CD4-positive, alpha-beta T cell (primary cell): Measurements from ENCODE around the gene LAMTOR4. TPM values are rescaled to one million over a fixed set of nuclear protein-coding genes. Genes with fewer than 3 reads are reported as not detected.
A peak's percentile ranks its signal among the peaks of the same experiment; 100 is the strongest.
"Not testable (repeated sequence)": the region's sequence is repeated elsewhere in the genome, so short reads cannot be mapped to it uniquely, and the experiment has no call there.

Experiments used
- ATAC-seq: fragments of 200-7000 bp; cut with Tn5 transposase; one replicate; pipeline ENCODE4 v1.10.0; 2022; ENCODE audit warnings: mild to moderate bottlenecking; ENCODE audit not compliant: poor library complexity
- CTCF ChIA-PET: fragments of 350-600 bp; sonication (Branson Sonifier 250); formaldehyde crosslinking; loops from one replicate; lab custom pipeline; 2021; ENCODE audit warnings: antibody characterized with exemption, inconsistent platforms; lab: Charles Lee
- POLR2A ChIA-PET: fragments of 350-600 bp; sonication (Branson Sonifier 250); formaldehyde crosslinking; loops from one replicate; lab custom pipeline; 2021; ENCODE audit warnings: antibody characterized with exemption, inconsistent platforms; lab: Charles Lee
- DNase-seq, 14 experiments: peaks; one replicate each; pipeline ENCODE4 v3.0.0-alpha.2; 2013 to 2020; ENCODE audit warnings: mixed read lengths in 2 of 14
- H3K27ac ChIP-seq, 2 donors: one replicate each; pipeline versions ENCODE4 v1.5.1 to v1.7.0; 2013; ENCODE audit warnings: low read length in 2 of 2, low read depth in 1 of 2, mild to moderate bottlenecking in 1 of 2
- H3K27me3 ChIP-seq, 2 experiments: 1 replicate in 1 of 2; 2 replicates in 1 of 2; pipeline versions ENCODE4 v1.6.1 to v1.7.0; 2013; ENCODE audit warnings: low read length in 2 of 2, control low read depth in 1 of 2, mild to moderate bottlenecking in 1 of 2, moderate library complexity in 1 of 2; ENCODE audit not compliant: insufficient read depth in 2 of 2, control insufficient read depth in 1 of 2
- H3K36me3 ChIP-seq: one replicate; pipeline ENCODE4 v1.6.1; 2013; ENCODE audit warnings: low read length, control low read depth; ENCODE audit not compliant: insufficient read depth
- H3K4me1 ChIP-seq: one replicate; pipeline ENCODE4 v1.6.1; 2013; ENCODE audit warnings: low read length, control low read depth; ENCODE audit not compliant: insufficient read depth
- H3K4me3 ChIP-seq: one replicate; pipeline ENCODE4 v1.5.1; 2013; ENCODE audit warnings: mild to moderate bottlenecking, low read length, moderate library complexity
- H3K9me3 ChIP-seq, 2 experiments: 1 replicate in 1 of 2; 2 replicates in 1 of 2; pipeline versions ENCODE4 v1.6.1 to v1.7.0; 2013; ENCODE audit warnings: low read length in 2 of 2, mild to moderate bottlenecking in 2 of 2, control low read depth in 1 of 2, moderate library complexity in 1 of 2; ENCODE audit not compliant: control insufficient read depth in 1 of 2, insufficient read depth in 1 of 2
- H3K27ac Mint-ChIP-seq: one replicate; pipeline ENCODE4 v1.8.0; 2020; ENCODE audit warnings: mixed read lengths
- H3K27me3 Mint-ChIP-seq: one replicate; pipeline ENCODE4 v1.8.0; 2021; ENCODE audit warnings: mixed read lengths
- H3K36me3 Mint-ChIP-seq: one replicate; pipeline ENCODE4 v1.8.0; 2021; ENCODE audit warnings: low read depth, mixed read lengths
- H3K4me1 Mint-ChIP-seq: one replicate; pipeline ENCODE4 v1.8.0; 2021; ENCODE audit warnings: low read depth, mixed read lengths
- H3K4me3 Mint-ChIP-seq: one replicate; pipeline ENCODE4 v1.8.0; 2020; ENCODE audit warnings: mild to moderate bottlenecking, mixed read lengths
- H3K9me3 Mint-ChIP-seq: one replicate; pipeline ENCODE4 v1.8.0; 2020; ENCODE audit warnings: mixed read lengths
- CTCF ChIP-seq: fragments of 200-600 bp; IDR thresholded peaks from one replicate; pipeline ENCODE4 v1.8.0; 2022; ENCODE audit warnings: antibody characterized with exemption, mild to moderate bottlenecking
- intact Hi-C, 2 experiments: fragments of 100-400 bp; cut with DNase I in 1 of 2; cut with micrococcal nuclease in 1 of 2; formaldehyde crosslinking; loops; one replicate each; pipeline versions ENCODE4 v1.15.1 to v1.9.0; 2023 to 2025; cut with DNase I, micrococcal nuclease
- total RNA-seq, 174 experiments: library from RNA in 2 of 174; stranded (reverse) in 2 of 174; gene quantifications; one replicate each; pipeline ENCODE4 v1.2.3 and lab custom pipeline; 2021 to 2026

LAMTOR4 gene
- total RNA-seq, 2 experiments from 2014 or later: 107 to 125 TPM

GRCh38 chr7:100141555-100141949, 7.2 kb upstream of the LAMTOR4 start:
- Histone ChIP-seq H3K27me3 (no peaks in the 10 kb centered on the region), H3K4me3 (no peak overlapping the region), H3K36me3 (no peaks in the 10 kb centered on the region), H3K9me3 (no peaks in the 10 kb centered on the region), H3K4me1 (peaks cover 8% of the 10 kb centered on the region), H3K27ac (no peak overlapping the region)
- no peak overlapping the region for H3K4me3 Mint-ChIP-seq
- CTCF ChIA-PET: no interaction called here
- H3K9me3 Mint-ChIP-seq: no peaks in the 10 kb centered on the region
- no peaks in the 10 kb centered on the region for H3K36me3 Mint-ChIP-seq
- POLR2A ChIA-PET: no interaction called here
- TF ChIP-seq CTCF: no peak
- intact Hi-C loops: no loop called here
- no peaks in the 10 kb centered on the region for H3K27me3 Mint-ChIP-seq
- DNase-seq: no peak
- H3K27ac Mint-ChIP-seq: no peak overlapping the region
- peaks cover 14% of the 10 kb centered on the region for H3K4me1 Mint-ChIP-seq
- ATAC-seq: no peak

- H3K9me3 ChIP-seq: no peaks in the 10 kb centered on the region
- H3K4me3 ChIP-seq: no peak overlapping the region
- TF ChIP-seq CTCF: no peak
- H3K27ac ChIP-seq: no peak overlapping the region
- Mint-ChIP-seq H3K9me3 (no peaks in the 10 kb centered on the region), H3K27ac (no peak overlapping the region), H3K27me3 (no peaks in the 10 kb centered on the region), H3K4me3 (no peak overlapping the region), H3K4me1 (peaks cover 14% of the 10 kb centered on the region), H3K36me3 (no peaks in the 10 kb centered on the region)
- ATAC-seq (no peak), DNase-seq (no peak)
- no peaks in the 10 kb centered on the region for H3K27me3 ChIP-seq
- CTCF ChIA-PET: interaction anchor here (0.7 kb wide), 1 partner anchor 165 kb away, joined by 3 read pairs; no protein-coding TSS in a partner anchor
- H3K36me3 ChIP-seq: no peaks in the 10 kb centered on the region
- H3K4me1 ChIP-seq: peaks cover 8% of the 10 kb centered on the region
- POLR2A ChIA-PET: no interaction called here
- intact Hi-C loops: no loop called here
Measured at GRCh38 chr7:100142461-100142860, 6.3 kb upstream of the LAMTOR4 start.

GRCh38 chr7:100146350-100146749, 2.4 kb upstream of the LAMTOR4 start:
- not testable (repeated sequence) for H3K4me3 Mint-ChIP-seq, H3K27ac Mint-ChIP-seq

GRCh38 chr7:100147278-100147677, 1.4 kb upstream of the LAMTOR4 start:
- no peak overlapping the region for H3K4me3 Mint-ChIP-seq
- H3K27me3 Mint-ChIP-seq: no peaks in the 10 kb centered on the region
- peaks cover 6% of the 10 kb centered on the region for H3K36me3 ChIP-seq
- CTCF ChIA-PET: interaction anchor here (1.7 to 1.8 kb wide), 2 partner anchors 14 to 43 kb away, joined by 4 to 5 read pairs; no protein-coding TSS in a partner anchor
- intact Hi-C loops: no loop called here
- H3K27ac Mint-ChIP-seq: peak overlapping the region; percentile 95
- TF ChIP-seq CTCF: no peak
- peaks cover 33% of the 10 kb centered on the region for H3K4me1 Mint-ChIP-seq
- no peak overlapping the region for H3K27ac ChIP-seq
- no peaks in the 10 kb centered on the region for H3K9me3 Mint-ChIP-seq
- peaks cover 28% of the 10 kb centered on the region for H3K36me3 Mint-ChIP-seq
- peaks cover 32% of the 10 kb centered on the region for H3K4me1 ChIP-seq
- ATAC-seq (no peak), DNase-seq (no peak)
- no peak overlapping the region for H3K4me3 ChIP-seq
- no peaks in the 10 kb centered on the region for H3K9me3 ChIP-seq
- POLR2A ChIA-PET: interaction anchor here (0.7 to 4.0 kb wide), 7 partner anchors 9 to 228 kb away, joined by 4 to 53 read pairs (median 15); partner anchors contain the start of genes AP4M1, GAL3ST4, MCM7 and TRAPPC14
- H3K27me3 ChIP-seq: no peaks in the 10 kb centered on the region

More at GRCh38 chr7:100146350-100146749, 2.4 kb upstream of the LAMTOR4 start:
- POLR2A ChIA-PET: interaction anchor here (0.7 kb wide), 1 partner anchor 10 kb away, joined by 6 read pairs; no protein-coding TSS in a partner anchor
- H3K27ac ChIP-seq, DNase-seq, CTCF ChIA-PET, H3K27me3 Mint-ChIP-seq, intact Hi-C loops, H3K4me3 ChIP-seq, H3K36me3 ChIP-seq, H3K27me3 ChIP-seq, H3K9me3 Mint-ChIP-seq, ATAC-seq, H3K9me3 ChIP-seq: not testable (repeated sequence)
- peaks cover 25% of the 10 kb centered on the region for H3K4me1 ChIP-seq
- peaks cover 24% of the 10 kb centered on the region for H3K4me1 Mint-ChIP-seq
- H3K36me3 Mint-ChIP-seq: peaks cover 20% of the 10 kb centered on the region
